Measurements from ENCODE around the gene FBXO2.

The FBXO2 gene

GRCh38 chr1:11654137-11654938 is at the start of gene FBXO2, which contains the start of gene FBXO44:
Gene FBXO2 (minus strand): TSS chr1:11654429. CDS start chr1:11654340, 89 bp downstream.
Gene FBXO44 (plus strand): TSS chr1:11654877. CDS start chr1:11655836, 959 bp downstream.
- no peak for DNase-seq

- no peak for DNase-seq
These were observed 49.3 kb upstream of the FBXO2 start for GRCh38 chr1:11703357-11704193.

GRCh38 chr1:11701981-11702803 is 48.0 kb upstream of the FBXO2 start:
- DNase-seq: no peak

GRCh38 chr1:11701551-11701961 is 47.3 kb upstream of the FBXO2 start:
- no peak for DNase-seq

- DNase-seq: no peak
These were observed 46.6 kb upstream of the FBXO2 start for GRCh38 chr1:11700601-11701467.

GRCh38 chr1:11697893-11698210 is 43.6 kb upstream of the FBXO2 start:
- no peak for DNase-seq

- no peak for DNase-seq
These were observed 43.1 kb upstream of the FBXO2 start for GRCh38 chr1:11697188-11697892.

- no peak for DNase-seq
These were observed 41.6 kb upstream of the FBXO2 start for GRCh38 chr1:11695861-11696260.

- DNase-seq: no peak
These were observed 39.7 kb upstream of the FBXO2 start for GRCh38 chr1:11693917-11694316.

GRCh38 chr1:11693024-11693590 is 38.9 kb upstream of the FBXO2 start:
- no peak for DNase-seq

GRCh38 chr1:11691928-11692711 is 37.9 kb upstream of the FBXO2 start:
- DNase-seq: no peak

- DNase-seq: no peak
These were observed 37.2 kb upstream of the FBXO2 start, which contains the start of gene DRAXIN for GRCh38 chr1:11691302-11691914. Gene DRAXIN (plus strand): TSS chr1:11691710. CDS start chr1:11706259, 14,549 bp downstream.

- no peak for DNase-seq
These were observed 36.4 kb upstream of the FBXO2 start for GRCh38 chr1:11690397-11691301.

GRCh38 chr1:11688506-11688905 is 34.3 kb upstream of the FBXO2 start:
- no peak for DNase-seq

- no peak for DNase-seq
These were observed 31.1 kb upstream of the FBXO2 start for GRCh38 chr1:11685210-11685752.

GRCh38 chr1:11684070-11684469 is 29.8 kb upstream of the FBXO2 start:
- DNase-seq: no peak

GRCh38 chr1:11682799-11683198 is 28.6 kb upstream of the FBXO2 start:
- no peak for DNase-seq

GRCh38 chr1:11682287-11682771 is 28.1 kb upstream of the FBXO2 start:
- no peak for DNase-seq

Measured in cortex of kidney (tissue), 1 donor.